HG02943 (cell line): ENCODE measurements around the gene ZNF426.
"Not testable (repeated sequence)": the region's sequence is repeated elsewhere in the genome, so short reads cannot be mapped to it uniquely, and the experiment has no call there.

Experiments
- ATAC-seq: cut with Tn5 transposase; IDR thresholded peaks from one replicate; pipeline ENCODE4 v1.9.1; 2021; ENCODE audit warnings: mild to moderate bottlenecking, low read depth, moderate library complexity; ENCODE audit not compliant: unreplicated experiment

ZNF426 gene

DNA sequence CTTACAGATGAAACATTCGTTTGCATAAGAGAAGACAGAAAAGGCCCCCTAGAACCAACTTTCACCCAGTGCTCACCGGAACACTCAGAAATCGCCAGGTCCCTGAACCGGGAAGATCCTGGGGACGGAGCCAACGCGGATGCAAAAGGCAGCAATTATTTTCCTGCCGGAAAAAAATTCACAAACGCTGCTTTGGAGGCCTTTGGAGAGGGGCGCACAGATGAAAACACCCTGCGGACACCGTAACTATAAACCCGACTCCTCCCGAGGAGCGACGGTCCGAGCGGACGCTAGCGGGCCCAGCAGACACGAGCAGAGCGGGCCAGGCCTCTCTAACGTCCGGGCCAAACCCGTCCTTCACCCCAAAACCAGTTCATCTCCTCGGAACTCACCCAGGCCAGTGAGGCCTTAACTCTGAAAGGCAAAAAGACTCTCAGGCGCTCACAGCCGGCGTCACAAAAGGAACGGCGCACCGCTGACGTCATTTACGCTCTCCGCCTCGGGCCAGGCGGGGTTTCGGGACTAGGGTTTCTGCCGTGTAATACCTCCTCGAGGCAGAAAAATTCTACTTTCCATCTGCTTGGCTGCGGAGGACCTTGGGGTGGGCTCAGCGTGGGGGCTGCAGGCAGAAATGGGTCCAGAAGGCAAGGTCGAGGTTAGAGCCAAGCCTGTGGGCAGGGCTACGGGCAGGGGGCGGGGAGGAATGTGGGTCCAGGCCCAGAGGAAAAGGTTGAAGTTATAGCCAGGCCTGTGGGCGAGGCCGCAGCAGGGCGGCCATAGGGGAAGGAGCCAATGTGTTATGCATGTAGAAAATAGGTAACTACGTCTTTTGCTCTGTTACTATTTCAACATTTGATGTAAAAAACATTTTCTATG, at the start of gene ZNF426:
Gene ZNF426 (minus strand): TSS at position 463 of the 876 bp plus-strand sequence. CDS start 2,413 bp downstream, outside the sequence.
- ATAC-seq: no peak

DNA sequence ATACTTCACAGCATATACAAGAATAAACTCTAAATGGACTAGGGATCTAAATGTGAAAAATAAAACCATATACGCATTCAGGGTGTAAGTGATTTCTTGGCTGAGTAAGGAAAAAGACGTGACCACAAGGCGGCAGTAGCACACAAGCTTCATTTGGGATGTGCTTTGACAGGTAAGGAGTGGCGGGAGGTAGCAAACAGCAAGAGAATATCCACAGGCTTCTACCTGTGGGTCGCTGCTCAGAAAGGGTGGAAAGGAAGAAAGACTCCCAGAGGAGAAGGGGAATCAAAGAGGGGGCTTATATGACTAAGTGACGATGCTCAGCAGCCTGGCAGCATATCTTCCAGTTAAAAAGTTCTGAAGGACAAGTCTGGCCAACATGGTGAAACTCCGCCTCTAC, 48.3 kb upstream of the ZNF426 start:
- no peak for ATAC-seq

DNA sequence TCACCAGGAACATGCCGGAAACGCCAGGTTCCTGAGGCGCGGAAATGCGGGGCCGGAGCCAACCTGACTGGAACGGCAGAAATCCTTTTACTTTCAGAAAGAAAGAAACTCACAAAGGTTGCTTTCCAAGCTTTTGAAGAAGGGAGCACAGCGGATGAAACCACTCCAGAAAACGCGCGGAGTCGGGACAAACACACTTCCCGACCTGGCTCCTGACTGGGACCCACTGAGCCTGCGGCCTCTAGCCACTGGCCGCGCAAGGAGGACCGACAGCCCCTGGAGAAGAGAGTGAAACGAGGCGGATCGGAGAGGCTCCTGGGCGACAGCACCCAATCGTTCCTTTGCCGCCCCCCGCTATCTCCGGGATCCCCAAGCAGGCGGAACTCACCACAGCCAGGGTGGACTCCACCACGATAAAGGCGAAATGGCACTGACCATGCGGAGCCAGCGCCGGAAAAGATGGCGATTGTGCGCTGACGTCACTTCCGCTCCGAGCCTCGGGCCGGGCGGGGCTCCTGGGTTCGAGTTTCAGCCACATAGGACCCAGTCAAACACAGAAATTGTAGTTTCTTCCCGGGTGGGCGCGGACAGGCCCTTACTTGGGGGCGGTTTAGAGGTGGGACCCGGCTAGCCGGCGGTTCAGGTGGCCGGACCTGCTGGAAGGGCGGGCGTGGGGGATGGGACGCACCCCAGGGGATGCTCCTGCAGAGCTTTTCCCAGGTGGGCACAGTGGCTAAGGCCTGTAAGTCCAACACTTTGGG, 45.8 kb upstream of the ZNF426 start, which contains the start of gene ZNF121:
Gene ZNF121 (minus strand): TSS at position 432 of the 761 bp plus-strand sequence. CDS start 16,407 bp downstream, outside the sequence.
- ATAC-seq: peak; percentile 82

DNA sequence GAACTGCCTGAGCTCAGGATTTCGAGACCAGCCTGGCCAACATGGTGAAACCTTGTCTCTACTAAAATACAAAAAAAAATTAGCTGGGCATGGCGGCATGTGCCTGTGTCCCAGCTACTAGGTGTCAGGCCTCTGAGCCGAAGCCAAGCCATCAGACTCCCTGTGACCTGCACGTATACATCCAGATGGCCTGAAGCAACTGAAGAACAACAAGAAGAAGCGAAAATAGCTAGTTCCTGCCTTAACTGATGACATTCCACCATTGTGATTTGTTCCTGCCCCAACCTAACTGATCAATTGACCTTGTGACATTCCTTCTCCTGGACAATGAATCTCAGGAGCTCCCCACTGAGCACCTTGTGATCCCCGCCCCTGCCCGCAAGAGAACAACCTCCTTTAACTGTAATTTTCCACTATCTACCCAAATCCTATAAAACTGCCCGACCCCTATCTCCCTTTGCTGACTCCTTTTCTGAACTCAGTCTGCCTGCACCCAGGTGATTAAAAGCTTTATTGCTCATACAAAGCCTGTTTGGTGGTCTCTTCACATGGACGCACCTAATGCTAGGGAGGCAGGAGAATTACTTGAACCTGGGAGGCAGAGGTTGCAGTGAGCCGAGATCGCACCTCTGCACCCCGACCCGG, 43.8 kb upstream of the ZNF426 start:
- not testable (repeated sequence) for ATAC-seq

GRCh38 chr19:9580728-9581127, 42.3 kb upstream of the ZNF426 start:
- no peak for ATAC-seq

DNA sequence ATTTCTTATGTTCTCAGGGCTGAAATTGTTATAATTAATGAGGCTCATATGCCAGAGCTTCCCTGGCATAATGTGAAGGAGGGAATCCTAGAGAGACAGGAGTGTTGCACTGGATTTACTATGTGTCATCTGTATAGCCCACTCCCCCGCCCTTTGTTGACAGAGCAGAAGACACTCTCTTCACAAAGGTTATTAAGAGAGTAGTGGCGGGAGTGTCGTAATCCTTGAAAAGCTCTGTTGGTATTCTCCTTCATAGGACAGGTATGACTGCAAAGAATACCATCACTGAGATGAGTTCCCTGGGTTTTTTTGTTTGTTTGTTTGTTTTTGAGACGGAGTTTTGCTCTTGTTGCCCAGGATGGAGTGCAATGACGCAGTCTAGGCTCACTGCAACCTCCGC, 31.8 kb upstream of the ZNF426 start:
- no peak for ATAC-seq

DNA sequence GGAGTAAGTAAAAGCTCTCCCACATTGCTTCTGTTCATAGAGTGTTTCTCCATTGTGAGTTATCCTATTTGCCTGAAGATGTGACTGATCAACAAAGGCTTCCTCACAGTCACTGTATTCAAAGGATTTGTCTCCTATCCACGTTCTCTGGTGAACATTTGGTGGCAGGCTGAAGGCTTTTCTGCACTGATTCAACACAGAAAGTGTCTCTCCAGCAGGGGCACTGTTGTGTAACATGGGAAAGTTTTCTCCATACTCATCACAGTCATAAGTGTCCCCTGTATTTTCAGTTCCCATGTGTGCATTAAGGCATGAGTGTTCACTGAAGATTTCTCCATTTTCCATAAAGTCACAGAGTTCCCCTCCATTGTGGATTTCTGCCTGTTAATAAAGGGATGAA, 28.3 kb upstream of the ZNF426 start:
- no peak for ATAC-seq

DNA sequence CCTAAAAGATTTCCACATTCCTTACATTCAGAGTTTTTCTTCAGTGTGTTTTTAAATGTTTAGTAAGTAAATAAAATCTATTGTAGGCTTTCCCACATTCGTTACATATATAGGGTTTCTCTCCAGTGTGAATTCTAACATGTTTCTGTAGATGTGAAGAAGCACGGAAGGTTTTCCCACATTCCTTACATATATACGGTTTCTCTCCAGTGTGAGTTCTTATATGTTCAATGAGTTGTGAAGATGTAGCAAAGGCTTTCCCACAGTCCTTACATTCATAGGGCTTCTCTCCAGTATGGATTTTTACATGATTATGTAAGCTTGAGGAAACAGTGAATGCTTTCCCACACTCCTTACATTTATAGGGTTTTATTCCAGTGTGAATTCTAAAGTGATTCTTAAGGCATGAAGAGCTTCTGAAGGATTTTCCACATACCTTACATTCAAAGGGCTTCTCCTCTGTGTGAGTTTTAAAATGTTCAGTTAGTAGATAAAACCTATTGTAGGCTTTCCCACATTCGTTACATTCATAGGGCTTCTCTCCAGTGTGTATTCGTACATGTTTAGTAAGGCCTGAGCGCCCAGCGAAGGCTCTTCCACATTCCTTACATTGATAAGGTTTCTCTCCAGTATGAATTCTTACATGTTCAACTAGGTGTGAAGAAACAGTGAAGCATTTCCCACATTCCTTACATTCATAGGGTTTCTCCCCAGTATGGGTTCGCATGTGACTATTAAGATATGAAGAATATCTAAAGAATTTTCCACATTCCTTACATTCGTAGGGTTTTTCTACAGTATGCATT, 27.7 kb upstream of the ZNF426 start:
- no peak for ATAC-seq

- no peak for ATAC-seq
These were observed 14.3 kb upstream of the ZNF426 start for GRCh38 chr19:9552536-9553274.

DNA sequence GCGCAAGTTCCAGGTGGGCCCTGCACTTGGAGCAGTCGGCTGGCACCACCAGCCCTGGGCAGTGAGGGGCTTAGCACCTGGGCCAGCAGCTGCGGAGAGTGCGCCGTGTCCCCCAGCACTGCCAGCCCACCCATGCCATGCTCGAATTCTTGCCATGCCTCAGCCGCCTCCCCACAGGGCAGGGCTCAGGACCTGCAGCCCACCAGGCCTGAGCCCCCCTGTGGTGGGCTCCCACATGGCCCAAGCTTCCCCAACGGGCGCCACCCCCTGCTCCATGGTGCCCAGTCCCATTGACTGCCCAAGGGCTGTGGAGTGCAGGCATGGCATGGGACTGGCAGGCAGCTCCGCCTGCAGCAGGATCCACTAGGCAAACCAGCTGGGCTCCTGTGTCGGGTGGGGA, 9.4 kb upstream of the ZNF426 start:
- no peak for ATAC-seq

DNA sequence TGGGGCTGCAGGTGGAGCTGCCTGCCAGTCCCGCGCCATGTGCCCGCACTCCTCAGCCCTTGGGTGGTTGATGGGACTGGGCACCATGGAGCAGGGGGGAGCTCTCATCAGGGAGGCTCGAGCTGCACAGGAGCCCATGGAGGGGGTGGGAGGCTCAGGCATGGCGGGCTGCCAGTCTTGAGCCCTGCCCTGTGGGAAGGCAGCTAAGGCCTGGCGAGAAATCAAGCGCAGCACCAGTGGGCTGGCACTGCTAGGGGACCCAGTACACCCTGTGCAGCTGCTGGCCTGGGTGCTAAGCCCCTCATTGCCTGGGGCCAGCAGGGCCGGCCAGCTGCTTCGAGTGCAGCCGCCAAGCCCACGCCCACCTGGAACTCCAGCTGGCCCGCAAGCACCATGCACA, 2.8 kb upstream of the ZNF426 start:
- ATAC-seq: not testable (repeated sequence)

- ATAC-seq: not testable (repeated sequence)
These were observed 1.5 kb upstream of the ZNF426 start for GRCh38 chr19:9539921-9540320.

- ATAC-seq: not testable (repeated sequence)
These were observed 756 bp upstream of the ZNF426 start for GRCh38 chr19:9539201-9539600.

GRCh38 chr19:9535934-9536333, 2.5 kb downstream of the ZNF426 start:
- ATAC-seq: no peak

- ATAC-seq: no peak
These were observed 6.5 kb downstream of the ZNF426 start for GRCh38 chr19:9531933-9532332.

GRCh38 chr19:9528757-9529336, 9.6 kb downstream of the ZNF426 start:
- no peak for ATAC-seq

GRCh38 chr19:9523885-9524474, 14.5 kb downstream of the ZNF426 start:
- no peak for ATAC-seq

- ATAC-seq: no peak
These were observed 31.2 kb downstream of the ZNF426 start for GRCh38 chr19:9507285-9507684.

- ATAC-seq: no peak
These were observed 37.6 kb downstream of the ZNF426 start for GRCh38 chr19:9500796-9501195.
